ENCODE measurements around the gene COL6A5. TPM values are rescaled to one million over a fixed set of nuclear protein-coding genes. Genes with fewer than 3 reads are reported as not detected.

COL6A5 gene
- total RNA-seq, 2 donors from 2014 or later: 0.15 TPM; not detected in 1

GRCh38 chr3:130378677-130379191, 33.3 kb downstream of the COL6A5 start:
- no peak for DNase-seq
- Histone ChIP-seq H3K27ac (no peak overlapping the region), H3K9ac (ENCODE audit: low read depth in 2 of 2, low read length in 2 of 2) (no peak overlapping the region), H3K4me1 (no peaks in the 10 kb centered on the region), H3K27me3 (no peaks in the 10 kb centered on the region), H3K9me3 (no peaks in the 10 kb centered on the region), H3K36me3 (no peaks in the 10 kb centered on the region), H3K4me3 (no peak overlapping the region)
- TF ChIP-seq, protein P1, sequence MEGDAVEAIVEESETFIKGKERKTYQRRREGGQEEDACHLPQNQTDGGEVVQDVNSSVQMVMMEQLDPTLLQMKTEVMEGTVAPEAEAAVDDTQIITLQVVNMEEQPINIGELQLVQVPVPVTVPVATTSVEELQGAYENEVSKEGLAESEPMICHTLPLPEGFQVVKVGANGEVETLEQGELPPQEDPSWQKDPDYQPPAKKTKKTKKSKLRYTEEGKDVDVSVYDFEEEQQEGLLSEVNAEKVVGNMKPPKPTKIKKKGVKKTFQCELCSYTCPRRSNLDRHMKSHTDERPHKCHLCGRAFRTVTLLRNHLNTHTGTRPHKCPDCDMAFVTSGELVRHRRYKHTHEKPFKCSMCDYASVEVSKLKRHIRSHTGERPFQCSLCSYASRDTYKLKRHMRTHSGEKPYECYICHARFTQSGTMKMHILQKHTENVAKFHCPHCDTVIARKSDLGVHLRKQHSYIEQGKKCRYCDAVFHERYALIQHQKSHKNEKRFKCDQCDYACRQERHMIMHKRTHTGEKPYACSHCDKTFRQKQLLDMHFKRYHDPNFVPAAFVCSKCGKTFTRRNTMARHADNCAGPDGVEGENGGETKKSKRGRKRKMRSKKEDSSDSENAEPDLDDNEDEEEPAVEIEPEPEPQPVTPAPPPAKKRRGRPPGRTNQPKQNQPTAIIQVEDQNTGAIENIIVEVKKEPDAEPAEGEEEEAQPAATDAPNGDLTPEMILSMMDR (IDR thresholded peaks at IDR 0.05): no peak
- intact Hi-C loops (cut with DNase I): no loop called here

DNA sequence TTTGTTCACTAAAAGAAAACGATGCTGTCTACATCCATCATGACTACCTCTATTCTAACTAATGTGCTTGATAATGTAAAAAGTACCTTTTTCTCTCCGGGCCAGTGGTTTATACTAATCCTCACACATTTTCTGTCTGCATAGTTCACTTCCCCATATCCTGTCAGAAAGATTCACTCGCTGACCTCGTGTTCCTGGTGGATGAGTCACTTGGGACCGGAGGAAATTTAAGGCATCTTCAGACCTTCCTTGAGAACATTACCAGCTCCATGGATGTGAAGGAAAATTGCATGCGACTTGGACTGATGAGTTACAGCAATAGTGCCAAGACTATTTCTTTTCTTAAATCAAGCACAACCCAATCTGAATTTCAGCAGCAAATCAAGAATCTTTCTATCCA, 33.8 kb downstream of the COL6A5 start:
- no peaks in the 10 kb centered on the region for H3K4me1 ChIP-seq
- DNase-seq: no peak
- intact Hi-C loops (cut with DNase I): no loop called here
- H3K27me3 ChIP-seq: no peaks in the 10 kb centered on the region
- TF ChIP-seq, protein P1 (IDR thresholded peaks at IDR 0.05): no peak
- no peaks in the 10 kb centered on the region for H3K9me3 ChIP-seq
- no peak overlapping the region for H3K4me3 ChIP-seq
- no peaks in the 10 kb centered on the region for H3K36me3 ChIP-seq
- H3K9ac ChIP-seq (ENCODE audit: low read depth in 2 of 2, low read length in 2 of 2): no peak overlapping the region
- H3K27ac ChIP-seq: no peak overlapping the region

DNA sequence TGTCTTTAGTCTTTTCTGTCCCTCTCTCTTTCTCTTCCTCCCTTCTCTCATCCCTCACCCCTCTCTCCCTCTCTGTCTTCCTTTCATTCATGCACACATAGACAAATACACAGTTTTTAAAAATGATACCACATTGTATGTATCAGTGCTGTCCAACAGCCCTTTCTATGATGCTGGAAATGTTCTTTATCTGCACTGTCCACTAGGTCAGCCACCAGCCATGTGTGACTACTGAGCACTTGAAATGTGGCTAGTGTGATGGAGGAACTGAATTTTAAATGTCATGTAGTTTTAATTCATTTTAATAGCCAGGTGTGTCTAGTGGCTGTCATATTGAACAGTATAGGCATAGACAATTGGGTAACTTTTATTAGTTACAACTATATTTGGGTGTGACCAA, 34.9 kb downstream of the COL6A5 start:
- no peaks in the 10 kb centered on the region for H3K4me1 ChIP-seq
- TF ChIP-seq, protein P1 (IDR thresholded peaks at IDR 0.05): no peak
- H3K4me3 ChIP-seq: no peak overlapping the region
- H3K27me3 ChIP-seq: no peaks in the 10 kb centered on the region
- no peak for DNase-seq
- H3K9me3 ChIP-seq: no peaks in the 10 kb centered on the region
- H3K9ac ChIP-seq (ENCODE audit: low read depth in 2 of 2, low read length in 2 of 2): no peak overlapping the region
- H3K27ac ChIP-seq: no peak overlapping the region
- intact Hi-C loops (cut with DNase I): no loop called here
- H3K36me3 ChIP-seq: no peaks in the 10 kb centered on the region

DNA sequence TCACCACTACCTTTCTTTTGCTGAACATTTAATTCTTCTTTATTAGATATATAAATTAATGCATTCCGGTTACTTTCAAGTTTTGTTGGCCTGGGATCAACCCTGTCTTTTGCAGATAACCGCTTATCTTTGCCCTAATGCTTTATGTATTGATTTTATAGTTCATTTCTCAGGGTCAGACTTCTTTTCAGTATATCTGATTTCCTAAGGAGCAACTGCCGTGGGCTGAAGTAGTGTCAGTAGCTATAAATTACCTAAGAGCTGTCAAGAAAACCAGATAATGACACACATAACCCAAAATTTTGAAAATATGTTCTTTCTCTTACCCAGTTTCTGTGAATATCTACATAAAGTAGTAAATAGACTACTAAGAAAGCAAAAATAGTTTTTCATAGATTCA, 38.0 kb downstream of the COL6A5 start:
- Histone ChIP-seq H3K9me3 (no peaks in the 10 kb centered on the region), H3K27ac (no peak overlapping the region), H3K4me1 (no peaks in the 10 kb centered on the region), H3K27me3 (no peaks in the 10 kb centered on the region), H3K36me3 (no peaks in the 10 kb centered on the region), H3K9ac (ENCODE audit: low read depth in 2 of 2, low read length in 2 of 2) (no peak overlapping the region), H3K4me3 (no peak overlapping the region)
- no peak for DNase-seq
- intact Hi-C loops (cut with DNase I): no loop called here
- TF ChIP-seq, protein P1 (IDR thresholded peaks at IDR 0.05): no peak

DNA sequence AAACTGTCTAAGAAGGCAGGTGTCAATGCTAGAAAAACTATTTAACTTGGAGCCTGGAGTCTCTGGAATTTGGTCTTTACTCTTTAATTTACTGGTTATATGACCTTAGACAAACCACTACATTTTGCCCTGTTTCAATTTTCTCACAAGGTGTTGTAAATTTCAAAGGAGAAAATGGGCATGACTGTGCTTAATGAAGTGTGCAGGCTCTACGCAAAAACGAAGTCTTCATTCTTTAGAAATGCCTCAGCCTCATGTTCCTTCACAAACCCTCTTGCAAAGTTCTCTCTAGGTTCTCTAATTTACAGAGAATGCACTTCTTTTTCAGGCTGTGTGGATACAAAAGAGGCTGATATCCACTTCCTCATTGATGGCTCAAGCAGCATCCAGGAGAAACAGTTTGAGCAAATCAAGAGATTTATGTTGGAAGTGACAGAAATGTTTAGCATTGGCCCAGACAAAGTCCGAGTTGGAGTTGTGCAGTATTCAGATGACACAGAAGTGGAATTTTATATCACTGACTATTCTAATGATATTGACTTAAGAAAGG, 39.1 kb downstream of the COL6A5 start:
- Histone ChIP-seq H3K27ac (no peak overlapping the region), H3K36me3 (no peaks in the 10 kb centered on the region), H3K4me1 (no peaks in the 10 kb centered on the region), H3K27me3 (no peaks in the 10 kb centered on the region), H3K4me3 (no peak overlapping the region), H3K9me3 (no peaks in the 10 kb centered on the region), H3K9ac (ENCODE audit: low read depth in 2 of 2, low read length in 2 of 2) (no peak overlapping the region)
- TF ChIP-seq, protein P1 (IDR thresholded peaks at IDR 0.05): no peak
- no peak for DNase-seq
- intact Hi-C loops (cut with DNase I): no loop called here

Measured in colonic mucosa (tissue), 4 donors.